NCI-H2029 (cell line): ENCODE measurements around the gene MTAP.

Experiments used
- DNase-seq: peaks from one replicate; lab custom pipeline; 2025; lab: John Stamatoyannopoulos, UW

The MTAP gene

DNA sequence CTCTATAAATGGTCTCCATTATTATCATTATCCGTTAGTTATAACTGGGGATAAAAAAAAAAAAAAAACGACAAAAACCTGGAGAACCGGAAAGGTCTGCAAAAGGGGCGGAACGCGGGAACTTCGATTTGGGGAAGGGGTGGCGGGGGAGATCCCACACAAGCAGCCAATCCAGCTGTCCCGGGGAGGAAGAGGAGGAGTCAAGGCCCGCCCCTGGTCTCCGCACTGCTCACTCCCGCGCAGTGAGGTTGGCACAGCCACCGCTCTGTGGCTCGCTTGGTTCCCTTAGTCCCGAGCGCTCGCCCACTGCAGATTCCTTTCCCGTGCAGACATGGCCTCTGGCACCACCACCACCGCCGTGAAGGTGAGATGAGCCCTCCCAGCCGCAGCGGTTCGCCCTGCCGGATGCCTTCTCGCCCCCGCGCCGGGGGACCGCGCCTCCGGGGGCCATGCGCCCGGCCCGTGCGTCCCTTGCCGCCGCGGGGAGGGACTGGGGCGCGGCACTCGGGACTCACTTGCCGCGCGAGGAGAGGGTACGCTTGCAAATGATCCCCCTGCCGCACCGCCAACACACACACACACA lies at the start of gene MTAP:
Gene MTAP, plus strand, starts transcription at position 219 of the 583 bp plus-strand sequence. Its CDS starts 113 bp downstream, at position 332.
- DNase-seq, result peak; percentile 91

DNA sequence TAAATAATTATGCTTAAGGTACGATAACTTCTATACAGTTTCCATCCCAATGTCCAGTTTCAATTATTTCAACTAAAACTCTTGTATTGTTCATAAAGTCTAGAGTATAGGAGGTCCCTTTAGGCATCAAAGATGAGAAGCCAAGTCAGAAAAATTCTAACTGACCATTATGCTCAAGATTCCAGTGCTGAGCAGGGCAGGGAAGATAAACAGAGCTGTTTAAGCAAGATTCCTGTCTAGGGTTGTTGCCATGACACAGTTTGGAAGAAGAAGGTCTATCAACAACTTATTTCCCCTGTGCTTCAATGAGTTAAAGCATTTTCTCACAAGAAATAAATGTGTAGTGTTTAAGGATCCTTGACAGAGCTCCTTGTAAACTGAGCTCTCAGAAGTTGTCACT lies 48.9 kb upstream of the MTAP start:
- no peak for DNase-seq

DNA sequence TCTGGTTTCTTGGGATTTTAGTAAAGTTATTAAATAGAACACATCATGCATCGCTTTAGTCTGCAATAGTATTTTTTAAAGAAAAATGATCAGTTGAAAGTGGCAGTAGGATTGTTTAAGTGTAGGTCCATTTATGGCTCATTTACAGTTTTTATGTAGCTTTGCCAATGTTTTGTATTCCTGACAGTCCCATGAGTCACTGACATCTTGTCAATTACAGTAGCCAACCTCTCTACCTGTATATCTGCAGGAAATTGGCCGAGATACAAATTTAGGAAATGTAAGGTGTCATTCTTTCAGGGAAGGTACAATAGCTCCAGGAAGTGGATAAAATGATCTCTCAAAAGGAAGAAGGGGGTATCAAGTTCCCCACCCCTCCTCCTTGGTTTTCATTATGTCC lies 47.7 kb upstream of the MTAP start:
- DNase-seq, result peak; percentile 12

DNA sequence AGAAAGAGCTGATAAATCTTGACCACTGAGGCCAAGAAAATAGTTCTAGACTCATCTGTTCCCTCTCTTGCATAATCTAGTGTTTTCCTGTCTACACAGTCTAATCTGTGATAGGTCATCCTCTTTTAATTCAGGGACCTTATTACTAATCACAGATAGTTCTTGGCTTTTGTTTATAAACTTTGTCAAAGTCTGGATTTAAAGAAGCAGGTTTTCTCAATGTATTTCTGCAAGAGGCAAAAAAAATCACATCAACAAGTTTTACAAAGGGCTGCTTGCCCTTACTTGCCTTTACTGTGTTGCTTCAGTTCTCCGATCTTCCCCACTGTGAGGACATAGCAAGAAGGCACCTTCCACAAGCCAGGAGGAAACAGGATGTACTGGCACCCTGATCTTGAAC lies 43.9 kb upstream of the MTAP start:
- DNase-seq, result no peak

DNA sequence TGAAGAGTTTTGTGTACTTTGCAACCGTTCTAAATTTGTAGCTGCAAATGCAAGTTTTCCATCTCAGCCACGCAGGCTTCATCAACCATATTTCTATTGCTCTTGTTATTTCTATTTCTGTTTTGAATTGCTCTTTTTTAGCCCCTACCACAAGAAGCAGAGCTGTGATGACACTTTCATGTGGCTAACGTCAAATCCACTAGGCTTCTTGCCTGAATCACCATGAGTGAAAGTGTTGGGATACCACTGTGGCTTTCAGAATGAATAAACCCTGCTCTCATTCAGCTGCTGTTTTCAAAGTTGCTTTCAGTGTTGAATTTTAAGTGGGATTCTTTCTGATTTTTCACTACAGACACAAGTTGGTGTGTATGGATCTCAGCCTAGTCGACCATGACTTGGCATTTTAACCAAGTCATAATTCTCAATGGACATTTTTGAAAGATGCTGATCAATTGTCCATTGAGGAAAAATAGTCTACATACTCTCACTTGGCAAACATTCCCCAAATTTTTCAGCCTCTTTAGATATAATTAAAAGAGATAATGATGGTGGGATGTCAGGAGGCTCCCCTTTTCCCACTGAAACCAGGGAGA lies 41.0 kb upstream of the MTAP start:
- no peak for DNase-seq

DNA sequence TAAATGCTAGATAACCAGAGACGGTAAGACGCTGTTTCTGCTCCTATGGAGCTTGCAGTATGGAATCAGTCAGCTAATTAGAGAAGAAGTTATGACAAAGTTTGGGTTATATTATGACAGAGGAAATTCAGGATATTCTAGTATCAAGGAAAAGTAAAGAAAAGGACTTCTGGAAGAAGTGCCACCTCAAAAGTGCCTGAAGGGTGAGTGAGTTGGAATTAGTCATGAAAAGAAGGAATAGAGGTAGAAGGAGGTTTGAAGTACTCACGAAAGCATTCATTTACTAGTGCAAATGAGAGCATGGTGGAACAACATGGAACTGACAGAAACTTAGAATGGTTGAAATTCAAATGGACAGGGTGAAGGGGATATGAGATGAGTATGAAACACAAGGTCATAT lies 40.4 kb upstream of the MTAP start:
- DNase-seq, result no peak

DNA sequence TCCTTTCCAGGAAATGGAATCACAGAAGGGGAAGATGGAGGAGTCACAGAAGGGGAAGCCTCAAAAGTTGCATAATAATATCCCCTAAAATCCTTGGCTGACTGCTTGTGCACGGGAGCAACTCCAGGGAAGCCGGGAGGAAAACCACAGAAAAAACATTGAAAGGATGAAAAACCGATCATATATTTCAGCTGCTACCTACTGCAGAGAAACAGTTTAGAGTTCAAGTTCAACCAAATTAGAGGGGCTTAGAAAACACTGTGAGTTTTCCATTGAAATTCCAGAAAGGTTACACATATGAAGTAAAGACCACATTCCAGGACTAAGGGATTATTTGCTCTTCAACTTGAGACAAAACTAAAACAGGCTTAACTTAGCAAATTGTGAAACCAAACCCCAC lies 37.6 kb upstream of the MTAP start:
- DNase-seq, result no peak

DNA sequence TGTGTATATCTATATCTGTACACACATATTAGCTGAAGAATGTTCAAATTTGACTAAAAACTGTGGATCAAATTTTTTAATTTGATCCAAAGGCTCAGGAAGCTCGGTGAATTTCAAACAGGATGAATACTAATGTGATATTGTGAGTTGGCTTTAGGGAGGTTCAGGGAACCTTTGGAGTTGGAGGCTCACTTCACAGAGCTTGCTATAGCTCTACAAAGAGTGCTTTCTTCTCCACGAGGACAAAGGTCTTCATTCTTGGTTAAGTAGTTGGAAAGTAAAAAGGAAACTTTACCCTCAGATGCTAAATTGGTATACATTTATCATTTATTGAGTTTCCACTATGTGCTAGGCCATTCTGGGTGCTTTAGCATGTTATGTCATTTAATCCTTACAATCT lies 36.3 kb upstream of the MTAP start:
- no peak for DNase-seq

DNA sequence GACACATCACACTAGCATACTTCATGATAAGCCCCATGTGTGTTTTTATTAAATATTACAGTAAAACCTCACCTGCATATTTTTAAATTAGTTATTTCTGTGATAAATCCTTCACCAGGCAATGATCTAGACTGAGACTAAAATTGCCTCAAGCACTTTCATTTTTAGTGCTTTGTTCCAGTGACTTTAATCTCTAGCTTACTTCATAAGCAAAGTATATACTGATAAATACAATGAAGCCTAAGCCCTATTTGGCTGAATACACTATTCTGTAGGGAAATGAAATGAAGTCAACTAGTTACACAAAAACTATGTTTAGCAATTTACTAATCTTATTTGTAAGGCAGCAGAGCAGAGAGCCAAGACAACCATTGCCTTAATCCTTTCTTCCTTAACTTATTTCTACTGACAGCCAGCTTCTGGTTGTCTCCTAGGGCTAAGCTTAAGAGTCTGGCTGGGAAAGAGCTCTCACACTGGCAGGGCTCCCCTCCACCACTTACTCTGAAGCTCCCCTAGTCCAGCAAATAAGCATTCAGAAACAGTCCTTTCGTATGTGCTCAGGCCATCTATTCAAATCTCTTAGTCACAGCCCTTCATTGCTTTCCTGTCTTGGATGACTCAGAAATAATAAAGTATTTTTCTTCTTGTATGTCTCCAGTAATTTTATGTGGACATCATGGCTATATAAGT lies 31.4 kb upstream of the MTAP start:
- no peak for DNase-seq

DNA sequence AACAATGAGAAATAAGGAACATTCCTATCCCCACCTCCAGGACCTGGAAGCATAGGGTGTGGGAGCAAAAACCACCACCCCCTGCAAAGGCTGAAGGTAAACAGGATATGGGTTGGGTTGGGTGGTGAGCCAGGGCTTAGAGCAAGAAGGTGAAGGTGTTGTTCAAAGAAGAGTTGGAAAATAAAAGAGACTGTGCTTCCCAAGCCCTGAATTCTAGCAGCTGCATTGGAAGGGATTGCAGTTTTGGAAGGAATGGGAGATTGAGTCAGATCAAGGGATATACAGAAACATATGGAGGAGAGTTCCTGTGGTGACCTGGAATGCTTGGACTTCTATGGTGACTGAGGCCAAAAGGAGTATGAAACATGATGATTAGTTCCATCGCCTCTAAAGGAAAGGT lies 24.7 kb upstream of the MTAP start:
- DNase-seq, result no peak

DNA sequence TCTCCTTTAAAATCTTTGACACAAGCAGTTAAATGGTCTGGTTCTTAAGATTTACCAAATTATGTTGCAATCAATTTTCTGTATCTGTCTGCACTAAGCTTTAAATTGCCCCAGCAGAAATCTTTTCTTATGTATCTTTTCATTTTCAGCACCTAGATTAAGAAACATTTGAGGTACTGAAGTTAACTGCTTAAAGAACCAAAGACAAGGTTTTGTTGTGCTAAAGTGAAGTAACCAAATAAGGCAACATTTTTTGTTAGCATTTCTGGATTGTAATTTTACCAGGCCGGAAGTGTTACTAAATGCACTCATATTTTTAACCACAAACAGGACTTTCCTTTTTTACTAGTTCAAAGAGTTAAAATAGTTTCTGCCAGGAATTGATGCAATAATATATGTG lies 24.1 kb upstream of the MTAP start:
- DNase-seq, result no peak

DNA sequence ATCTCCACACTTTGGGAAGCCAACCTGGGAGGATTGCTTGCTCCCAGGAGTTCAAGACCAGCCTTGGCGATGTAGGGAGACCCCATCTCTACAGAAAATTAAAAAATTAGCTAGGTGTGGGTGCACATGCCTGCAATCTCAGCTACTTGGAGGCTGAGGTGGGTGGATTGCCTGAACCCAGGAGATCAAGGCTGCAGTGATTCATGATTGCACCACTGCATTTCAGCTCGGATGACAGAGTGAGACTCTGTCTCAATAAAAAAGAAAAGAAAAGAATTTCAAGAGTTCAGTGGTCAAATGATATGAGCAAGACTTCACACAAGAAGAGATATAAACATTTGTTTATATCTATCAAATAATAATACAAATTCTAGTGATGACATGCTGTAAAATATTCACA lies 23.0 kb upstream of the MTAP start:
- DNase-seq, result no peak

DNA sequence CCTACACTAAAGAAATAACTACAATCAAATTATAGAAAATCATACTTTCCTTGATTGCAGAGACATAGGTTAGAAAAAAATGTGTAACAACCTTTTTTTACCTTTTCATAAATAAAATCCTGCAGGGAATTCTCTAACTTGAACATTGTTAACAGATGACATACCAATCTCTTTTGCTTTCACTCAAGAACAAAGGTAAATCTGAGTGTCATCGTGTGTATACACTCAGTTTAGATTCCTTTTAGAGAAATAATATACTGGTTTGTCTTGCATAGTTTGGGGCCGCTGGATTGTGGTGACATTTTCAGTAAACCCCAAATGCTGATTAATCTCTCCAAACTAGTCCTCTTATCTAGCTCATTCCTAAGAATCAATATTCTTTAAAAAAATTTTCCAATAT lies 20.8 kb upstream of the MTAP start:
- DNase-seq, result no peak

DNA sequence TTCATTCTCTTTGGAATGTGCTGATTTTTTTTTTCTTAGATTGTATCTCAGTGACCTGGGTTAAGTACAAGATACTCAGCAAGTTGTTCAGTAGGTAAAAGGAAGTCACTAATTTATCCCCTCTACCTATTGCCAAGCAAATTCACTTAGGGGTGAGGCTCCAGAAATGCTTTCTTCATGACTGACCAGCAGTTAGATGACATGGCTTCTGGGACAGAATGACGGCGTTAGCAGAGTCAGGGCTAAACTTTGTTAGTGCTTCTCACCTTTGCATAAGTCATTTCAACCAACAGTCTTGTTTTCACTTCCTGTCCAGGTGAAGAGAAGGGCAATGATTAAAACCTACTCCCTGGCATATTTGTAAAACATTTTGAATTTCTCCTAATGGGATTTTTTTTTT lies 20.2 kb upstream of the MTAP start:
- DNase-seq, result no peak

DNA sequence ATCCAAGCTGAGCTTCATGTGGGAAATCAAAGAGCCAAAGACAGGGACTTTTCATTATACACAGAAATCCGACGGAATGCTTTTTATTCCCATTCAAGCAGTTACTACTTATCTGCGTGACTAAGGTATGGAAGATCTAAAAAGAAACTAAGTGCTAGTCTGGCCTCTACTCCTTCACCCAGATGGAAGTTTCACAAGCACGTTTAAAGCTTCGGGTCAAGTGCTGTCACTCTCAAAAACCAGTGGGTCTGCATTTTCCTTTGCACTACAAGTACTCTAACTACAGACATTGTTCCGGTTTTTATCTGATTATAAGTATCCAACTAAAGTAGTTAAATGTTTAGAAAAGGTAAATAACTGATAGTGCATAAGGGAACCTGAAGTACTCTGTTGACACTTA lies 13.7 kb upstream of the MTAP start:
- DNase-seq, result no peak

DNA sequence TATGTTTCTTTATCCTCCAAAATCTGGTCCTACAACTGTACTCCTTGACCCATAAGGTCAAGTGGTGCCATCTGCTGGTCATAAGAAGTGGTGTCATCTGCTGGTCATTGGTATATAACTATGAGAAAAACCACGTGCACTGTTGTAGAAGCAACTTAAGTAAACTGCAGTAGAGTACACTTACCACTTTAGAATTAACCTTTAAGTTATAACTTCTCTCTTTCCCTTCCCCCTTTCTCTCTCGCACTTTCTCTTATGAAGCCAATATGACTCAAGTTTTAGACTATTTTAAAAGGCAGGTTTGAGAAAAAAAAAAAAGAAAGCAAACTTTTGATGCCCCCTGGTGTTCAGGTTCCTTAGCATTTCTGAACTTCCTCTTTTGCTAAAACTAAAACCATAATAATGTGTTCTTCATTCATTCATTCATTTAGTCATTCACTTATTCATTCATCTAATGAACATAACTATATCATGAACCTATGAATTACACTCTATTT lies 12.8 kb upstream of the MTAP start:
- DNase-seq, result peak; percentile 55

DNA sequence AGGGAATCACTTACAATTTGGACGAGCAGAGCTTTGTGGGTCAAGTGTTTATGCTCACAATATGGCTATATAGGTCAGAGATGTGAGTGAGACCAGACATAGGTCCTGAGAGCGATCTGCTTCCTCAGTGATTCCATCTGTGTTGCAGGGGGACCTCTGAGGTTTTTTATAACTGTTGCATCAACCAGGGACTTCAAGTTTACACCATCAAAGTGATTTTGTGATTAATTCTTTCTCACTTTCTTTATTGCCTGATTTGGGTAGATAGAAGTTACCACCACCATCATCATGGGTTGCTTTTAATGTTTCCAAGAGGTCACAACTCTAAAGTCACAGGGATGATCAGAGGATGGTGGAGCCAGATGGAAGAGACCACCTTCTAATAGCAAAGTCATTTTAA lies 7.0 kb upstream of the MTAP start:
- DNase-seq, result no peak

DNA sequence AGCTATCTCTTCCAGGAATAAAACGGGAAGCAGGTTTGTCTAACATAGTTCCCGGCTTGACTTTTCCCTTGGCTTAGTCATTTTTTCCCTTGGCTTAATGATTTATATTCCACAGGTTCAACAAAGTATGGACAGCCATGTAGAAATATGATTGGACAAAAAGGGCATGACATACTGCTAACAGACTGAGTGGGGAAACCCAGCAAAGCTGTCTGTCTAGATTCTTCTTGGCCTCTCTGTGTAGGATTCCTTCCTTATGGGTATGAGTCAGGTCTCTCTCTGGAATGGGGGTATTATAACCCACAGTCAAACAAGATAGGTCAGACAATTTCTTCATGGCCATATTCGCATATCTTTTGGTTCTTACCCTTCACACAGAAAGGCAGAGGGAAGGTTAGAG lies 5.7 kb upstream of the MTAP start:
- no peak for DNase-seq

DNA sequence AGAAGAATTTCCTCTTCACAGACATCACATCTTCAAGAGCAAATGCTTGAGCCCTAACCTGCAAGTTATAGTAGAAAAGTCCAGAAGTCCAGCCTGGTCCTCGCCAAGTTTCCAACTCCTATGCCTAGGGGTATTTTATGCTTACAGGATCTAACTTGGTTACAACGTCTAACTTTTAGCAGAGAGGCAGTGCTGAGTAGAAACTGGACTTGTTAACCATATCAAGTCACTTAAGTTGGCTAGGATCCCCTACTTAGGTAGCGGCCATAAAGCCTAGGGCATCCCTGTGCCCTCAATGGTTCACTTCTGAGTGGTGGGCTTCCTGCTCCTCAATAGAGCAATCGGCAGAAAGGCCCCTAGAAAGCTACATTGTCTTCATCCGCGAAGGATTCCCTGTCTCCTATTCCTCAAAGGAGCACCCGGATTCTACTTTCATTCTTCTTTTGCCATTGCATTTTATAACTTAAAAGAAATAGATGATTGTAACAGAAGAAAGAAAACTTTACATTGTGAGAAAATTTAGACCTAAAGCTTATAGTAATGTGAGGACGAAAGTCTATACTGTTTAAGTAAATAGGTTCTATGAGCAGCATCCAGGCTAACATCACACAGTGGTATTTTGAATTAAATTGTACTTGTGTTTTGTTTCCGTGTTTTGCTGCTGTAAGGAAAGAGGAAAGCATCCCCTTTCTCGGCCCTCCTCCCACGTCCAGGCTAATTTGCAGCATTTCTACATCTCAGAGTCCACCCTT lies 1.3 kb upstream of the MTAP start:
- DNase-seq, result no peak

DNA sequence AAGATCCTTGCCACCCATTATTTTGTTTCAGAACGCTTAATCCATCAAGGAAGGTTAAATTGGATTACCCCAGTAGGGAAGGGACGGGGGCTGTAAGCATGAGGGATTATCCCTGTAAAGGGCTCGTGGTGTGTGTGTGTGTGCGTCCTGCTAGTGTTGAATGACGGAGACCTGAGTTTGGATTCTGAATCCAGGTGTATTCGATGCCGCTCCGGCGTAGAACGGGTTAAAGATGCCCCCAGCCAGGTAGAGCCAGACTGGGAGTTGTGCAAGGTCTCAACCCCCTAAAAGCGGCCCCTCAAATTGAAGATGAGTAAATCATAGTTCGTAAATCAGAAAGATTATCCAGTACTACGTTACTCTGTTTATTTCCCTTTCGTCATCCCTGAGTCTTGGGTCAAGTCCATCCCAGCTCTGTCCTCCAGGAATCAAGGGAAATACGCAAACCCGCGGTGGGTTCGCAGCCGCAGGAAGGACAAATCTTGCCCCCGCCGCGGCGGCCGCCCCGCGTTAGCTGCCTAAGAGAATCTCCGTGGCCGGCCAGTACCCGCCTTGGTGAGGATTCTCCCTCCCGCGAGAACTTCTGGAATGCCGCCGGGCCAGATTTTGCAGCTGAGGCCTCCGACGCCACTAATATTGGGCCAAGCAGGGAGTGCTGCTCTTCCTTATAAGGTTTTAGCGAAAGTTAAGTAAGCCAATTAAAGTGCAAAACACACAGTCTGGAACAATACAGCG lies 586 bp upstream of the MTAP start:
- peak; percentile 50 for DNase-seq

DNA sequence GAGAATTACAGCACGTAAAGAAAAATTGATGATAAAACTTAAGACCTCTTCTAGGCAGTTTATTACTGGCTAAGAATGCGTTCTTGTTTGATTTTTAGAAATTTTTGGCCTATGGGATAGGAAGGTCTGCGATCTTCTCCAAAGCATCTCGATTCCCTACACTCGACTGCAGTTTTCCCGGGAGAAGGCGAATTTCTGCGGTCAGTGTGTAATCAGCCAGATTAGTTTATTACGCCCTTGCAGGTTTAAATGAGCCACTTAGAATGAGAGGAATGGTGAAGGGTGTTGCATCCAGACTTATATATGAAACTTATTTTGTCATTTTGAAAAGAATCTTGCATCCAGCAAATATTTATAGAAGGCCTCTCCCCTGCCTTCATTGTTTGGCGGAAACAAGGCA lies 1.2 kb downstream of the MTAP start:
- no peak for DNase-seq

DNA sequence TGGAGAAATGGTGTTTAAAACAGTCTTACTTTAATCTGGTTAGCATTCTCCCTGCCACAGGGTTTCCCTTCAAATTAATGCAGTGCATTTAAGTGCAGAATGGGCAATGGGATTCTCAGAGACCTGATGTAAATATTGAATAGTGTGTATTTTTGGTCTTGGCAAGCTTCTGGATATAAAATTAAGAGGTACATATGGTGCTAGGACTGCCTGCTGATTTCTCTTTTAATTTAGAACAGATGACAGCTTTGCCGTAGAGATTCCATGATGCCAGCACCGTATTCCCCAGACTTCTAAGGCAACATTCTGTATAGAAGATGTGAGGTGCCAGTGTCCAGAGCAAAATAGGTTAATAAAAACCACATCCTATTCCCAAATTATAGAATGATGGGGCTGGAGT lies 1.9 kb downstream of the MTAP start:
- no peak for DNase-seq
